Fibroblast of skin of scalp (primary cell): ENCODE measurements around the gene SCLT1.

Experiments
- DNase-seq: peaks from one replicate; pipeline ENCODE4 v3.0.0-alpha.2; 2013

The SCLT1 gene

DNA sequence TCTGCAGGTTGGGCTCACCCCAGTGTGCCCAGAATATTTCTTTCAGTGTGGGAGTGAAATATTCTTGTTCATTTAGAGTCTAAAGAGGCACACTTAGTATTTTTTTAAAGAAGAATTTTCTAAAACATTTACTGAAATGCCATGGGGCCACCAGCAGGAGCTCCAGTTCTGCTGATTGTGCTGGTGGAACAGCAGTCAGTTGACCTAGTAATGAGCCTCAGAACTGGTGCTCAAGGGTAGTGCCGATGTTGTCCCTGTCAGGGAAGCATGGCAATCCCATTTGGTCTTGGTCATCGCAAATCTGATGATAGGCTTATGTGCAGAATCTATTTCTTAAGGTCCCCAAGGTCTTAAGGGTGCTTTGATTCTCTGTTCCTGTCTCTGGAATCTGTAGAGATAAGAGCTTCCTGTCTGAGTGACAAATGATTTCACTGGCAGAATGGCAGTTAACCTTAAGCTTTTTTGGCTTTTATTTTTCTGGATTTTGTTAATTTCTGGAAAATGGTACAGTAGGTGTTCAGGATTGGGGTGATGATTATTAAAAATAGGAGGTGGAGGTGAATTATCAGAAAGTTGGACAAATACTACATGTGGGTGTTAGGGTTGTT lies 252.5 kb downstream of the SCLT1 start:
- no peak for DNase-seq

DNA sequence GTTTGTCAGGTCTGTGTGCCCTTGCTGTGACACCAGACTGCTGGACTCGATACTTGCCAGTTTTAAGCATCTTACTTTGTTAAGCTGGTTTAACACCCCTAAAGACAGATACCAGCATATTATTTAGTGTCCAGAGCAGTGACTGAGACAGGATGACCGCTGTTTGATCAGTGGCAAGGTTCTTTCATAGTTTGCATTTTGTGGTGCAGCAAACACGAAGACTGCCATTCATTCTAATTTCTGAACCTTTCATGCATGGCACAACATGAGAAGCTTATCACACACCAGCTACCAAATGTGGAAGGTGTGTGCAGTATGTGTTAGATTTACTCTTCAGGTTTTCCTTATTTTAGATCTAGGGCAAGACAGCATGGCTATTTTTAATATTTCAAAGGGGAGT lies 255.7 kb downstream of the SCLT1 start:
- DNase-seq, result no peak

- no peak for DNase-seq
These were observed 256.1 kb downstream of the SCLT1 start for GRCh38 chr4:128837198-128837597.

- no peak for DNase-seq
These were observed 257.7 kb downstream of the SCLT1 start for GRCh38 chr4:128835498-128836222.
